ENCODE data around the gene RGCC.
"Not testable (repeated sequence)": the region's sequence is repeated elsewhere in the genome, so short reads cannot be mapped to it uniquely, and the experiment has no call there.

RGCC gene

GRCh38 chr13:41456768-41457588 lies at the start of gene RGCC:
Gene RGCC (plus strand): TSS chr13:41457550. CDS start chr13:41457708, 158 bp downstream.
- DNase-seq (ENCODE audit: low read depth) = no peak

GRCh38 chr13:41408121-41408520 lies 49.2 kb upstream of the RGCC start:
- DNase-seq (ENCODE audit: low read depth) = no peak

- DNase-seq (ENCODE audit: low read depth) = no peak
These were observed 48.6 kb upstream of the RGCC start for GRCh38 chr13:41408746-41409145.

- DNase-seq (ENCODE audit: low read depth) = no peak
These were observed 47.7 kb upstream of the RGCC start for GRCh38 chr13:41409611-41410010.

GRCh38 chr13:41411060-41411459 lies 46.3 kb upstream of the RGCC start:
- no peak for DNase-seq (ENCODE audit: low read depth)

- DNase-seq (ENCODE audit: low read depth) = no peak
These were observed 45.8 kb upstream of the RGCC start for GRCh38 chr13:41411522-41411921.

- no peak for DNase-seq (ENCODE audit: low read depth)
These were observed 43.5 kb upstream of the RGCC start for GRCh38 chr13:41413872-41414271.

GRCh38 chr13:41416276-41416675 lies 41.1 kb upstream of the RGCC start:
- no peak for DNase-seq (ENCODE audit: low read depth)

GRCh38 chr13:41418027-41418426 lies 39.3 kb upstream of the RGCC start:
- DNase-seq (ENCODE audit: low read depth) = no peak

- no peak for DNase-seq (ENCODE audit: low read depth)
These were observed 38.6 kb upstream of the RGCC start for GRCh38 chr13:41418731-41419130.

GRCh38 chr13:41419206-41419605 lies 38.1 kb upstream of the RGCC start:
- DNase-seq (ENCODE audit: low read depth) = no peak

- no peak for DNase-seq (ENCODE audit: low read depth)
These were observed 37.2 kb upstream of the RGCC start for GRCh38 chr13:41420146-41420545.

- DNase-seq (ENCODE audit: low read depth) = not testable (repeated sequence)
These were observed 36.0 kb upstream of the RGCC start for GRCh38 chr13:41421330-41421729.

- DNase-seq (ENCODE audit: low read depth) = not testable (repeated sequence)
These were observed 35.4 kb upstream of the RGCC start for GRCh38 chr13:41421983-41422382.

GRCh38 chr13:41423259-41423658 lies 34.1 kb upstream of the RGCC start:
- DNase-seq (ENCODE audit: low read depth) = not testable (repeated sequence)

- not testable (repeated sequence) for DNase-seq (ENCODE audit: low read depth)
These were observed 32.7 kb upstream of the RGCC start for GRCh38 chr13:41424675-41425074.

- DNase-seq (ENCODE audit: low read depth) = no peak
These were observed 31.3 kb upstream of the RGCC start for GRCh38 chr13:41426047-41426446.

- no peak for DNase-seq (ENCODE audit: low read depth)
These were observed 29.7 kb upstream of the RGCC start for GRCh38 chr13:41427666-41428065.

- DNase-seq (ENCODE audit: low read depth) = no peak
These were observed 29.2 kb upstream of the RGCC start for GRCh38 chr13:41428155-41428554.

- not testable (repeated sequence) for DNase-seq (ENCODE audit: low read depth)
These were observed 23.3 kb upstream of the RGCC start for GRCh38 chr13:41434030-41434429.

GRCh38 chr13:41434831-41435520 lies 22.4 kb upstream of the RGCC start:
- DNase-seq (ENCODE audit: low read depth) = no peak

GRCh38 chr13:41443969-41444368 lies 13.4 kb upstream of the RGCC start:
- DNase-seq (ENCODE audit: low read depth) = no peak

- DNase-seq (ENCODE audit: low read depth) = no peak
These were observed 4.9 kb upstream of the RGCC start for GRCh38 chr13:41452462-41452861.
